IPS-15b (cell line): Measurements from ENCODE around the gene FBXL13.

ENCODE experiments used
- H3K27me3 ChIP-seq: one replicate; pipeline ENCODE4 v1.6.1; 2013; ENCODE audit warnings: low read length; ENCODE audit not compliant: control insufficient read depth, insufficient read depth
- H3K36me3 ChIP-seq: one replicate; pipeline ENCODE4 v1.6.1; 2013; ENCODE audit warnings: low read length; ENCODE audit not compliant: control insufficient read depth, insufficient read depth
- H3K4me1 ChIP-seq: one replicate; pipeline ENCODE4 v1.6.1; 2013; ENCODE audit warnings: mild to moderate bottlenecking, low read length; ENCODE audit not compliant: control insufficient read depth, insufficient read depth
- H3K4me3 ChIP-seq: one replicate; pipeline ENCODE4 v1.5.1; 2013; ENCODE audit warnings: low read depth, low read length
- H3K9ac ChIP-seq: one replicate; pipeline ENCODE4 v1.6.1; 2013; ENCODE audit warnings: low read depth, mild to moderate bottlenecking, low read length
- H3K9me3 ChIP-seq: one replicate; pipeline ENCODE4 v1.6.1; 2013; ENCODE audit warnings: mild to moderate bottlenecking, low read length; ENCODE audit not compliant: control insufficient read depth, insufficient read depth

Gene FBXL13

DNA sequence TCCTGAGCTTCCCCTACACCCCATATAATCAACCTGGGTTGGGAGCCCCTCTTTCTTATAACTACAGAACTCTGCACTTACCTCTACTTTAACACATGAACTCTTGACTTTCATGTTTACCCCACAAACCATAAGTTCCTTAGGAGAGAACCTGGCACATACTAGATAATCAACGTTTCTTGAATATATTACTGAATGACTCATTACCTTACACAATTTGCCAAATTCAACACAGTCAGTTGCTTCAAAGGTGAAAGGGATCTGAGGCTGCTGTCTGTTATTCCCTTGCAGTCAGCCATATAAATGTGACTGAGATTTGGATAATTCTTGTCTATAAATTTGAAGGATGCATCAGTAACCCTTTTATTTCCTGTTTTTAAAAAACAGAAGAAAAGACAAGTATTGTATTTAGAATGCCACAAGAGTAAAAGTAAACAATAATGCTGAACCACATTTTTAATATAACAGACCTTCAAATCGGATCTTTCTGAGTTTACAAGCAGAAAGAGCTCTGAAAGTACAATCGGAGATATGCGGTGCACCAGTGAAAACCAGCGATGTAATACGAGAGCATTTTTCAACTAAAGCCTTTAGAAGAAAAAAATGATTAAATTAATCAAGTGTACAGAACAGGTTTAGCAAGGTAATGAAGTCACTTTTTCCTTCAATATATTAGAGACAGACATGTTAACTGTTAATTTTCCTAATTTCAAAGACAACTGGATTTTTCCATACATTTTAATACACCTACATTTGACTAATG lies 191.3 kb downstream of the FBXL13 start:
- Histone ChIP-seq H3K4me1 (no peaks in the 10 kb centered on the region), H3K27me3 (no peaks in the 10 kb centered on the region), H3K4me3 (no peak overlapping the region), H3K9me3 (no peaks in the 10 kb centered on the region), H3K36me3 (no peaks in the 10 kb centered on the region), H3K9ac (no peak overlapping the region)

DNA sequence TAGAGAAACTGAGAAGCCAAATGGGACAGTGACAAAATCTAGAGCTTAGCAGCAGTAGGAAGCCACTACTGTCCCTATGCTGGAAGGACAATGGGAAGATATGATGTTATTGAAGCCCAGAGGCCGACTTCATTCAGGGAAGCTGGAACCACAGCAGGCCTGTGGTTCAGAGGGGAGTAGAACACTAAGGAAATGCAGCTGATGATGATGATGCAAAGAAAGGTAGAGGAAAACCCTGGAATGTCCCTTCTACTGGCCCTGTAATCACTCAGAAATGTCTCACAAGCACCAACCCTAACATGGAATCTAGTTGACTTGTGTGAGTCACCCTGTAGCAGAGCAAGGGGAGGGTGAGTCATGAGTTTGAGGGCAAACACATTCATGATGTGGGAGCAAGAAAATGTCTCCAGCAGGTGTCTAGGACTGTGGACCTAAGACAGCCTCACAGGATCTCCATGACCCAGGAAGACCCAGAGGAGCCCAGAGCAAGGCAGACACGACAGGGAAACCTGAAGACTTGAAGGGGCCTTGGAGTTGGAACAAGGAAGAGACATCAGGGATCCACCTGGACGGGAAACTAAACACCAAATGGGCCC lies 198.8 kb downstream of the FBXL13 start:
- no peaks in the 10 kb centered on the region for H3K9me3 ChIP-seq
- H3K36me3 ChIP-seq, result no peaks in the 10 kb centered on the region
- H3K4me3 ChIP-seq, result no peak overlapping the region
- no peaks in the 10 kb centered on the region for H3K4me1 ChIP-seq
- no peaks in the 10 kb centered on the region for H3K27me3 ChIP-seq
- H3K9ac ChIP-seq, result no peak overlapping the region

DNA sequence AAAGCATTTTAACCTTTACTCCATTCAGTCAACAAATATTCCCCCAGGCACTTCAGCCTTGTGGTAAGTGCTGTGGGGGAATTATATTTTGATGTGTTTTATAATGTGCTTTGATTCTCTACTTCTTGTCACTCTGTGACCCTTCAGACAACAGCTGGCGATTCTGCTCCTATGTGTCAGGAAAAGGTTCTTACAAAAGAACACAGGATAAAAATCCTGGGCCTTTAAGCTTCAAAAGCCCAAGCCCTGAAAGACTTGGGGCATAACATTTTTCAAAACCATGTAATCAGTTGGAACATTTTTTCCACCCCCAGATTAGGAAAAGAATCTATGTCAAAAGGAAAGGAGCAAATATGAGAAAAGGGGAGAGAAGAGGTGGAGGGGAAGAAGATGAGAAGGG lies 199.6 kb downstream of the FBXL13 start:
- H3K27me3 ChIP-seq, result no peaks in the 10 kb centered on the region
- no peaks in the 10 kb centered on the region for H3K4me1 ChIP-seq
- H3K4me3 ChIP-seq, result no peak overlapping the region
- no peaks in the 10 kb centered on the region for H3K9me3 ChIP-seq
- H3K9ac ChIP-seq, result no peak overlapping the region
- H3K36me3 ChIP-seq, result no peaks in the 10 kb centered on the region

DNA sequence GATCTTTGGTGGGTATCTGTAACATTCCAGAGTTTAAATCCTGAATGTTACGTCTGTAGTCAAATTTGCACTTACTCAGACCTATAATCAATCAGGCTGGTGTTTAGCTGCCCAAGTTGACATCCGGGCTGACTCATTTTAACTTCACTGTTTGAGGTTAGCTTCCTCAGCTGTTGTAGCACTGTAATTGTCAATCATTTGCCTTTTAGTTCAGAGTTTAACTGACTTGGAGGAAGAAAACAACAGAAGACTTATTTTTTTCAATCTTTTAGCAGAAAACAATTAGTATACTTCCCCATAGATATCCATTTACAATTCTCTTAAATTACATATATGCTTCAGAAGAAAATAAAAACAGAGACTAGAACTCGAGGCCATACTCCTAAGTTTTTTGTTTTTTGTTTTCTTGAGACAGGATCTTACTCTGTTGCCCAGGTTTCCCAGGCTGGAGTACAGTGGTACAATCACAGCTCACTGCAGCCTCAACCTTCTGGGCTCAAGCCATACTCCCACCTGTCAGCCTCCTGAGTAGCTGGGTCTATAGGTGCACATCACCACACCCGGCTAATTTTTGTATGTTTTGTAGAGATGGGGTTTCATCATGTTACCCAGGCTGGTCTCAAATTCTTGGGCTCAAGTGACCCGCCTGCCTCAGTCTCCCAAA lies 200.3 kb downstream of the FBXL13 start:
- H3K4me1 ChIP-seq, result no peaks in the 10 kb centered on the region
- no peak overlapping the region for H3K9ac ChIP-seq
- no peaks in the 10 kb centered on the region for H3K36me3 ChIP-seq
- no peaks in the 10 kb centered on the region for H3K27me3 ChIP-seq
- no peaks in the 10 kb centered on the region for H3K9me3 ChIP-seq
- H3K4me3 ChIP-seq, result no peak overlapping the region

DNA sequence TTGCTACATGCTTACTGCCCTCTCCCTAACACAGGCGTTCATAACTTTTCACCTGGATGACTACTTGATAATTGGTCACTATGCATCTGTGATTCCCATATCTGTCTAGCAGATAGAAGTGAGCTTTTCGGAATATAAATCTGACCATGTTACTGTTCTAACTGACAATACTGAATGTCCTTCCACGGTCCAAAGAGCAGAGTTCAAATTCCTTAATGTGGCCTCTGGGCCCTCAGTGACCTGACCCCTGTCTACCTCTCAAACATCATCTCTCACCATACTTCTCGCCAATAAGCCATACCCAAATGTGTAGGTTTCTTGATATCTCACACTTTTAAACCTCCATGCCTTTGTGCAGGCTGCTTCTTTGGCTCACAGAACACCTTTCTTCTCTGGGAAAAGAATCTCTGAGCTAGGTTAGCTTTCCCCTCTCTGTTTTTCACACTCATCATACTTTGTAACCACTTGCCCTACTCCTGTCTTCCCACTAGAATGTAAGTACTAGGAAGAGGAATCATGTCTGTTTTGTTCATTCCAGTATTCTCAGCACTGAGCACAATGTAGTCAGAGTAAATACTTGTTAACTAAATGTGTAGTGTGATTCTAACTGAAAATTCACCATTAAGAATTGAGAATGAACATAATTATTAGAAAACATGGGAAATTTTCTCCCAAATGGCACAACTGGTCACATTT lies 201.0 kb downstream of the FBXL13 start:
- Histone ChIP-seq H3K9me3 (no peaks in the 10 kb centered on the region), H3K4me3 (no peak overlapping the region), H3K4me1 (no peaks in the 10 kb centered on the region), H3K36me3 (no peaks in the 10 kb centered on the region), H3K27me3 (no peaks in the 10 kb centered on the region), H3K9ac (no peak overlapping the region)

DNA sequence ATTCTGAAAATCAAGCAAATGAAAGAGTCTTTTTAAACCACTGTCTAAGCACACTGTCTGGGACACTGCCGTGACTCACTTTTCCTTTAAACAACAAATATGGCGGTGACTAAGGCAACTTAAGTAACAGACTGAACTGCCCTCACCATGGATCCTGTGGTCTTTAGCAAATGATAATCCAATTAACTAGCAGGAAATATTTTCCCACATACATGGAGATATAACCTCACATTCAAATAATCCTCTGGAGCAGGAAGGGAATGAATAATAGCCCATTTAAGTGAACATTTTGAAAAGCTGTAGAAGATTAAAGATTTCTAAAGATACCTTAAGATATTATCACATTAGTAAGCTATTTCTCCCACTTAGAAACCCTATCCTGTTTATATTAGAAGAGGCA lies 202.1 kb downstream of the FBXL13 start:
- H3K27me3 ChIP-seq, result no peaks in the 10 kb centered on the region
- H3K36me3 ChIP-seq, result no peaks in the 10 kb centered on the region
- H3K9me3 ChIP-seq, result no peaks in the 10 kb centered on the region
- H3K4me3 ChIP-seq, result no peak overlapping the region
- no peak overlapping the region for H3K9ac ChIP-seq
- H3K4me1 ChIP-seq, result no peaks in the 10 kb centered on the region

DNA sequence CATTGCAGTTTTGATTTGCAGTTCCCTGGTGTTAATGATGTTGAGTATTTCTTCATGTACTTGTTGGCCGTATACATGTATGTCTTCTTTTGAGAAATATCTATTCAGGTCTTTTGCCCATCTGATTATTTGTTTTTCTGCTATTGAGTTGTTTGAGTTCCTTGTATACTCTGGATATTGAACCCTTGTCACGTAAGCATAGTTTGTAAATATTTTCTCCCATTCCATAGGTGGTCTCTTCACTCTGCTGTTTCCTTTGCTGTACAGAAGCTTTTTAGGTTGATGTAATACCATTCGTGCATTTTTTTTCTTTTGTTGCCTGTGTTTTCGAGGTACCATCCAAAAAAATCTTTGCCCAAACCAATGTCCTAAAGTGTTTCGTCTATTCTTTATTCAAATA lies 205.4 kb downstream of the FBXL13 start:
- Histone ChIP-seq H3K27me3 (no peaks in the 10 kb centered on the region), H3K9me3 (no peaks in the 10 kb centered on the region), H3K4me1 (no peaks in the 10 kb centered on the region), H3K9ac (no peak overlapping the region), H3K4me3 (no peak overlapping the region), H3K36me3 (no peaks in the 10 kb centered on the region)

DNA sequence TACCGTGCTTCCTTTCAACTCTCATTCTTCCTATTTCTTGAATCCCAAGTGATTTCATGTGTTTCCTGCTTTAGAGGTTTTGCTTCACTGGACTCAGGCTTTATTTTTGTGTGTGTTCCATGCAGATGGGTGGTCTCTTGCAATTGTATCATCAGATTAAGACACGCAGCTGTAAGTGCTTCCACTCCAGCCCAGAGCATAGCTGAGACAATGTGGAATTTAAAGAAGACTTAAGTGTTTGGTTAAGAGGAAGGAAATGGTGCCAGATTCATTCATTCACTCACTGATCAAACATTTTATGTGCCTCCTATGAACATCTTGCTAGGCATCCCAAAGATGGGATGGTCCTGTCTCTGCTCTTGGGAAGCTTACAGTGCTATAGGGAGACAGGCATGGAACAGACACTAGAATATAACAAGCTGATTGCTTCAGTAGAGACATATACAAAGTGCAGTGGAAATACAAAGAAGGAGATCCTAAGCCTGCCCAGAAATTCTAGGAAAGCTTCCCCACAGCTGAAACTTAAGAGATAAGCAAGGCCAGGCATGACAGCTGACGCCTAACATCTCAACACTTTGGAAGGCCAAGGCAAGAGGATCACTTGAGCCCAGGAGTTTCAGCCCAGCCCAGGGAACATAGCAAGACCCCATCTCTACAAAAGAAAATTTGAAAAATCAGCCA lies 207.9 kb downstream of the FBXL13 start:
- Histone ChIP-seq H3K36me3 (no peaks in the 10 kb centered on the region), H3K4me1 (no peaks in the 10 kb centered on the region), H3K9ac (no peak overlapping the region), H3K4me3 (no peak overlapping the region), H3K9me3 (no peaks in the 10 kb centered on the region), H3K27me3 (no peaks in the 10 kb centered on the region)

DNA sequence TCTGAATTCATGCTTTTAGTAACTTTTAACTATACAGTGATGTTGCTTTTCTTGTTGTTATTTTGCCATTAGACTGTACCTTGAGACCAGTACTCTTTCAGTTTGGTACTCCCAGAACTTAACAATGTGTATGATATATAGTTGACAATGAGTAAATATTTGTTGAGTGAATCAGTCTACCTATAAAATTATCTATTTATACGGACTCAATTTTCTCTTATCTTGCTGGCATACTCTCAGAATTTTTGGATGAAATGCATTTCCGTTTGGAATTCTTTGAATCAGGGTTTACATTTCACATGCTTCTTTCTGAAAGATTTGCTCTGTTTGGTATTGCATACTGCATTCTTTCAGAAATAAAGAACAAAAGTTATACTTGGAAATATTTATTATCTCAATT lies 209.6 kb downstream of the FBXL13 start:
- Histone ChIP-seq H3K36me3 (no peaks in the 10 kb centered on the region), H3K9ac (no peak overlapping the region), H3K4me3 (no peak overlapping the region), H3K4me1 (no peaks in the 10 kb centered on the region), H3K9me3 (no peaks in the 10 kb centered on the region), H3K27me3 (no peaks in the 10 kb centered on the region)

DNA sequence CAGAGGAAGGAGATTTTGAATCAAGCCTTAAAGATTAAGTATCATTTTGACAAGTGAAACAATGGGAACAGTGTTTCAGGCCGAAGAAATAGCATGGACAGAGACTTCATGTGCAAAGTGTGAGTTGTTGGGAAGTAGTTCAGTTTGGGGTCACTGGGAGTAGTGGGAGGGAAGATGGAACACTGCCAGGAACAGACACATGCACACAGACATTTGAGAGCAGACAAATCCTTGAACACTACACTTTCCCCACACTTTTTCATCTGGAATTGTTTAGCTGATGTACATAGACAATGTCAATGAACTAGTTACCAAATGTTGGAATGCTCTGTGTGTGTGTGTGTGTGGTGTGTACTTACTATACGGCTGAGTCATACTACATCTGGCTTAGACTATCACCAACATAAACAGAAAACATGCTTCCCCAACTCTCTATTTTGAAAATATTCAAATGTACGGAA lies 214.2 kb downstream of the FBXL13 start:
- no peak overlapping the region for H3K4me3 ChIP-seq
- no peaks in the 10 kb centered on the region for H3K9me3 ChIP-seq
- H3K4me1 ChIP-seq, result peaks cover 3% of the 10 kb centered on the region
- no peaks in the 10 kb centered on the region for H3K27me3 ChIP-seq
- no peak overlapping the region for H3K9ac ChIP-seq
- no peaks in the 10 kb centered on the region for H3K36me3 ChIP-seq

DNA sequence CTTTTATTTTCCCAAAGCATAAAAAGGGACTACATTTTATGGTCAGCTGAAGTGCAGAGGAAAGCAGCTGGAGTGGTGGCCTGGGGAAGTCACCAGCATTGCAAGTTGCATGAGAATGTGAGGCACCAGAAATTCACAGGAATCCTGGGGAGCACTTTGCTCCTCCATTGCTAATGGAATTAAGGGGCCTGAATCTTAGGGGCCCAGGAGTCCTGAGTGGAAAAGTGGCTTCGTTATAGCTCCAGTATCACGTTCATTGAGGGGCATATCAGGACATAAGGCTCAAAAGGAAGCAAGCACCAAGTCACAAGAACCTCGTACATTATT lies 214.8 kb downstream of the FBXL13 start:
- H3K27me3 ChIP-seq, result no peaks in the 10 kb centered on the region
- no peak overlapping the region for H3K9ac ChIP-seq
- H3K4me3 ChIP-seq, result no peak overlapping the region
- no peaks in the 10 kb centered on the region for H3K9me3 ChIP-seq
- peaks cover 3% of the 10 kb centered on the region for H3K4me1 ChIP-seq
- no peaks in the 10 kb centered on the region for H3K36me3 ChIP-seq
